H54 (cell line): Measurements from ENCODE around the gene CCNT1.
"Not testable (repeated sequence)": the region's sequence is repeated elsewhere in the genome, so short reads cannot be mapped to it uniquely, and the experiment has no call there.

Experiments
- DNase-seq: peaks from one replicate; pipeline ENCODE4 v3.0.0; 2011; ENCODE audit warnings: low spot score, mixed read lengths; ENCODE audit not compliant: insufficient read length
- FAIRE-seq: peaks from 3 replicates; lab custom pipeline; 2011; peaks lifted over from hg19 to GRCh38; lab: Jason Lieb, UNC
- POLR2A ChIP-seq: IDR thresholded peaks from 2 replicates; pipeline ENCODE4 v1.6.1; 2011; ENCODE audit warnings: low read depth, mild to moderate bottlenecking, low read length

Gene CCNT1

GRCh38 chr12:48716168-48716492 lies 377 bp downstream of the CCNT1 start:
- no peak for FAIRE-seq
- TF ChIP-seq POLR2A, result no peak
- DNase-seq, result no peak

GRCh38 chr12:48712209-48712608 lies 4.3 kb downstream of the CCNT1 start:
- FAIRE-seq, result no peak
- no peak for TF ChIP-seq POLR2A
- no peak for DNase-seq

- DNase-seq, FAIRE-seq: not testable (repeated sequence)
Measured at GRCh38 chr12:48698822-48699221, 17.7 kb downstream of the CCNT1 start.

GRCh38 chr12:48696626-48697025 lies 19.9 kb downstream of the CCNT1 start:
- no peak for DNase-seq
- FAIRE-seq, result no peak
- TF ChIP-seq POLR2A, result no peak

GRCh38 chr12:48695859-48696258 lies 20.6 kb downstream of the CCNT1 start:
- no peak for TF ChIP-seq POLR2A
- DNase-seq, result no peak
- no peak for FAIRE-seq

GRCh38 chr12:48694038-48694437 lies 22.5 kb downstream of the CCNT1 start:
- TF ChIP-seq POLR2A, result no peak
- DNase-seq (no peak), FAIRE-seq (no peak)

GRCh38 chr12:48693572-48693971 lies 22.9 kb downstream of the CCNT1 start:
- DNase-seq (no peak), FAIRE-seq (no peak)
- TF ChIP-seq POLR2A, result no peak

- FAIRE-seq (no peak), DNase-seq (no peak)
- TF ChIP-seq POLR2A, result no peak
Measured at GRCh38 chr12:48691826-48692487, 24.6 kb downstream of the CCNT1 start.

- DNase-seq (no peak), FAIRE-seq (no peak)
- TF ChIP-seq POLR2A, result no peak
Measured at GRCh38 chr12:48690990-48691389, 25.5 kb downstream of the CCNT1 start.

GRCh38 chr12:48690436-48690835 lies 26.1 kb downstream of the CCNT1 start:
- no peak for TF ChIP-seq POLR2A
- FAIRE-seq (no peak), DNase-seq (no peak)

- FAIRE-seq, result no peak
- TF ChIP-seq POLR2A, result no peak
- no peak for DNase-seq
Measured at GRCh38 chr12:48688836-48689235, 27.7 kb downstream of the CCNT1 start.

- DNase-seq (no peak), FAIRE-seq (no peak)
- TF ChIP-seq POLR2A, result no peak
Measured at GRCh38 chr12:48687592-48687991, 28.9 kb downstream of the CCNT1 start.

GRCh38 chr12:48686615-48687334 lies 29.7 kb downstream of the CCNT1 start:
- DNase-seq (no peak), FAIRE-seq (no peak)
- no peak for TF ChIP-seq POLR2A

GRCh38 chr12:48686037-48686595 lies 30.4 kb downstream of the CCNT1 start:
- FAIRE-seq, result no peak
- DNase-seq, result no peak
- TF ChIP-seq POLR2A, result no peak

- no peak for FAIRE-seq
- TF ChIP-seq POLR2A, result no peak
- DNase-seq, result no peak
Measured at GRCh38 chr12:48683534-48683933, 33.0 kb downstream of the CCNT1 start.
